Measurements from ENCODE around the gene SLC35A2.
A peak's percentile ranks its signal among the peaks of the same experiment; 100 is the strongest.

Gene SLC35A2

DNA sequence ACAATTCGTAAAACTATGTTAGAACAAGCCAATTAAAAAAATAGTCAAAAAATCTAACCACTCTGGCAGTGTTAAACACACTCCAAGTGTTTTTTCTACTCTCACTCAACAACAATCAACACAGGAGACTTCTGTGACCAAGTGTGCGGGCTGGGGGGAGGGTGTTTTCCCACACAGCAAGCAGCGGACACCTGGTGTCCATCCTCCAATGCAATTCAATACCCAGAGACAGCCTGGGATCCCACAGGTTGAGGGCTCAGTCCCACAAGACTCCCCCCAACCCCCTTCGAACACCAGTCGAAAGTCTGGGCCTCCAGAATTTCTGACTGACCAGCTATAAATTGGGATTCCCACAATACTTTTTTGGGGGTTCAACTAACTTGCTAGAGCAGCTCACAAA is 15.7 kb upstream of the SLC35A2 start:
- no peak for DNase-seq (ENCODE audit: low spot score)
- TF ChIP-seq, protein P1, sequence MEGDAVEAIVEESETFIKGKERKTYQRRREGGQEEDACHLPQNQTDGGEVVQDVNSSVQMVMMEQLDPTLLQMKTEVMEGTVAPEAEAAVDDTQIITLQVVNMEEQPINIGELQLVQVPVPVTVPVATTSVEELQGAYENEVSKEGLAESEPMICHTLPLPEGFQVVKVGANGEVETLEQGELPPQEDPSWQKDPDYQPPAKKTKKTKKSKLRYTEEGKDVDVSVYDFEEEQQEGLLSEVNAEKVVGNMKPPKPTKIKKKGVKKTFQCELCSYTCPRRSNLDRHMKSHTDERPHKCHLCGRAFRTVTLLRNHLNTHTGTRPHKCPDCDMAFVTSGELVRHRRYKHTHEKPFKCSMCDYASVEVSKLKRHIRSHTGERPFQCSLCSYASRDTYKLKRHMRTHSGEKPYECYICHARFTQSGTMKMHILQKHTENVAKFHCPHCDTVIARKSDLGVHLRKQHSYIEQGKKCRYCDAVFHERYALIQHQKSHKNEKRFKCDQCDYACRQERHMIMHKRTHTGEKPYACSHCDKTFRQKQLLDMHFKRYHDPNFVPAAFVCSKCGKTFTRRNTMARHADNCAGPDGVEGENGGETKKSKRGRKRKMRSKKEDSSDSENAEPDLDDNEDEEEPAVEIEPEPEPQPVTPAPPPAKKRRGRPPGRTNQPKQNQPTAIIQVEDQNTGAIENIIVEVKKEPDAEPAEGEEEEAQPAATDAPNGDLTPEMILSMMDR (IDR thresholded peaks at IDR 0.05; ENCODE audit: extremely low read depth, missing control alignments): no peak

DNA sequence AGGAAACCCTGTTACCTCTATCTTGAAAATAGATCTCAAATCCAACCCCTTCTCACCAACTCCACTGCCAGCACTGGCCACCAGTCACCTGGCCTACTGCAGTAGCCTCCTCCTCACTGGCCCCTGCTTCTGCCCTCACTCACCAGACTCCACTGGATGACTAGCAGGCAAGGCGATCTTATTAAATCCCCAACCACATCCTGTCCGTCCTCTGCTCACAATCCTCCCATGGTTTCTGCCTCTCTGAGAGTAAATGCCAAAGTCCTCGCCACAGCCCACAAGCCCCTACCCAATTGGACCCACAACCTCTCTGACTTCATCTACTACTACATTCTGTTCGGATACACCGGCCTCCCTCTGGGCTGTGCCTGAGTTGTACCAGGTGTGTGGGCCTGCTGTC is 12.8 kb upstream of the SLC35A2 start:
- no peak for DNase-seq (ENCODE audit: low spot score)
- TF ChIP-seq, protein P1 (IDR thresholded peaks at IDR 0.05; ENCODE audit: extremely low read depth, missing control alignments): no peak

DNA sequence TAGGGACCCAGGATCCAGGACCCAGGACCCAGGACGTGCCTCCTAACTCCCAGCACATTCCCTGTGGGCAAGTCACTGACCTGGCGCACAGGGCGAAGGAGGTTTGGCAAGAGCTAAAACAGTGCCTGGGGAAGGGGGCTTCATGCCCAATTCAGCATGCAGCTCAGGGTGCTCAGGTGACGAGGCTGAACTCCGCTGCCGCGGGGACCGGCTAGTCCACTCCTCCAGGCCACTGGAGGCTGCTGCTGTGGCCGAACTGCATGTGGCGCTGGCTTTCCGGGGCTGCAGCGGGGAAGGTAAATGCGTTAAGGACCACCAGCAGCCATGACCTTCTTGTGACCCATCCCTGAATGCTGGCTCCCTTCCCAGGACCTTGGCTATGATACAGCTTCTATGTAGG is 12.3 kb upstream of the SLC35A2 start:
- DNase-seq (ENCODE audit: low spot score): no peak
- TF ChIP-seq, protein P1 (IDR thresholded peaks at IDR 0.05; ENCODE audit: extremely low read depth, missing control alignments): no peak

DNA sequence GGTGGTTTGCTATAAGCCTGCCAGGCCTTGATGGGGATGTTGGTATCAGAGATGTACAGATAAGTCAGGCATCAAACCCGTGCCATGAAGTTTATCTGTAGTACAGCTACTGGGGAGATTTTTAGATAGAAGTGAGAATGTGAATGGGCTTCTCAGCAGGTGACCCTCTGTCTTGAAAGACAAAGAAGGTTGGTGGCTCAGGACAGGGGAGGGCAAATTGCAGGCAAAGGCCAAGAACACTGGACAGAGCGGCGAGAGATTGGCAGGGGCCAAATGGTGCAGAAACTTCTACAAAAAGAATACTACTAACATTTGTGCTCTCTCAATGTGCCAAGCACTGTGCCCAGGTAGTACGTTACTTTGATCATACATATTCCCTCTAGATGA is 9.3 kb upstream of the SLC35A2 start:
- no peak for DNase-seq (ENCODE audit: low spot score)
- TF ChIP-seq, protein P1 (IDR thresholded peaks at IDR 0.05; ENCODE audit: extremely low read depth, missing control alignments): no peak

DNA sequence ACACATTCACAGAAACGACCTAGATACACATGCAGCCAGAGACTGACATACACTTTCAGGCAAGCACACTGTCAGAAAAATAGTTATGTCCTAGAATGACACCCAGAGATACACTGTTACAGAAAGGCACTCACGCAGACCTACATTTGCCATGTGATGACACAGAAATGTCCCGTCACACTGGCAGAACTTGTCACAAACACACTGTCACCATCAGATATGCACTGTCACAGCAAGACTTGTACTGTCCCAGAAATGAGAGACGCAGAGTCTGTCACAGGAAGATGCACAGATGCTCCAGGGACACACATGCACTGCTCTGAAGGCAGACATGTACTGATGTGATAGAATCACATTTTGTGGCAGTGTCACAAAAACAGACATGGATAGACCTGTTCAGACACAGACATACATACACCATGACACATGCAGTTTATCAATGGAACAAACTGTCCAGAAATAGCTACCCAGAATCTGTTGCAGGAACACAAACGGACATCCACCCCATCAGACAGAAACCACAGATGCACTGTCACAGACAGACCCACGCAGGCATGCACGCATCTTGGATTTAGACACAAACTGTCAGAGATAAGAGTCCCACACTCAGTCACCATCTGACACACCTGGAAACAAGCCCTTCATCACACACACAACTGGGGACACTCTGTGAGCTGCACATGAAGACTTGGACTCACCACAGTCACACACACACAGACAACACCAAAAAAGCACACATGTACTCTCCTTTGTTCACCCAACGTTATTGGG is 8.7 kb upstream of the SLC35A2 start:
- no peak for DNase-seq (ENCODE audit: low spot score)
- TF ChIP-seq, protein P1 (IDR thresholded peaks at IDR 0.05; ENCODE audit: extremely low read depth, missing control alignments): no peak

DNA sequence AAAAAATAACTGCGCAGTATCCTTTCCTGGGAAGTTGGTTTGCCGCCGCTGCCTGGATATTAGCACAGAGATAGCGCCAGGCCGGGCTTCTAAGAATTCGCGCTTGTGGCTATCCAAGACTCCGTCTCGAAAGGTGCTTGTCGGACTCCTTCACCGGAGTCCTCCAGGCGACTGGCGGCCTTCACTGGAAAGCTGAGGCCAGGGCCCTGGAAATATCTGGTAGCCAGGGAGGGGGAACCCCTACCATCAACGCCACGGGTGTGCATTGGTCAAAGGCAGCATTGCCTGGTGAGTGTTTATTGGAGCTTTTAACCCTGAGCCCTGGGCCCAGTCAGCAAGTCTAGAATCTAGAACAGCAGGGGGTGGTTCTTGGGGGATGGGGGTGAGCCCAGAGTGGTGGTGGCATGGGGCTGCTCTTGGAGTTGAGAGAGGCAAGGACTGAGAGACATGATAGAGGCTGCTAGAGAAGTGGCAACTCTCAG is 8.0 kb upstream of the SLC35A2 start:
- no peak for DNase-seq (ENCODE audit: low spot score)
- TF ChIP-seq, protein P1 (IDR thresholded peaks at IDR 0.05; ENCODE audit: extremely low read depth, missing control alignments): no peak

DNA sequence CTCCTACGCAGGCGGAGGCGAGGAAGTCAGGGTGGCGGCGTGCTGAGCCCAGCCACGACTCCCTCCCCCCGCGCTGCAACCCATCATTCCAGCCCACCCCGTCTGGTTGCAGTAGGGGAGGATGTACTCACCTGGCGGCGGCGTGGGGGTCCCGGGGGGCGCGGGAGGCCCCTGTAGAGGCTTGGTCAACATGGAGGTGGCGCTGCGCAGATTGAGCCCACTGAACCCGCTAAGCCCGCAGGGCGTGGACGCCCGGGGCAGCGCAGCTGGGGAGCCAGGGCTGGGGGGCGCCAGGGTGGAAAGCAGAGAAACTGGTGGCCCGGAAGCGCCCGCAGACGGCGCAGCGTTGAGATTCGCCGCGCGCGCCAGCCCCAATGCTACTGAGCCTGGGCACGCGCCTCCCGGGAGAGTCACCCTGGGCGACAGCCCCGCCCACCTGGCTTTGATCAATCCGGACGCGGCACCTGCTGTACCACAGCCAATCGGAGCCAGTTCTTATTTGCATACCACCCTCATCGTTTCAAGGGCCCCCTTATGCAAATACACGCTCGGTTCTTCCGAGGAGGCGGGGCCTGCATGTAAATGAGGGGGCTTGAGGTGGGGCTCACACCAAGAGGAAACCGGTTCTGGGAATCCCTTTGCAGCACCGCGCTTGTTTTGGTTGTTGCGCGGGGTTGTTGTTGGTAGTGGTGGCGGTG is 7.3 kb upstream of the SLC35A2 start, which contains the start of gene PIM2:
TSS of gene PIM2 (minus strand) at position 382 of the 698 bp plus-strand sequence. CDS start at position 192, 190 bp downstream.
- DNase-seq (ENCODE audit: low spot score): peak; percentile 87
- TF ChIP-seq, protein P1 (IDR thresholded peaks at IDR 0.05; ENCODE audit: extremely low read depth, missing control alignments): no peak
